Measurements from ENCODE around the gene NKX1-2. TPM values are rescaled to one million over a fixed set of nuclear protein-coding genes. Genes with fewer than 3 reads are reported as not detected.

Gene NKX1-2
- total and polyA plus RNA-seq, 2 of the 4 experiments (the other 2 are of a cell fraction): not detected

- ATAC-seq (ENCODE audit: low read depth) (no peak), DNase-seq (no peak)
- Histone ChIP-seq H2AFZ (replicated peaks; ENCODE audit: low read length, poor library complexity) (no peak overlapping the region), H3K27me3 (ENCODE audit: control insufficient read depth, insufficient read depth, low read length) (peaks cover 90% of the 10 kb centered on the region), H2BK15ac (ENCODE audit: low read depth, low read length) (no peak overlapping the region), H3K4ac (ENCODE audit: low read depth, low read length) (no peak overlapping the region), H2BK120ac (ENCODE audit: low read depth, low read length) (no peak overlapping the region), H3K9me3 (ENCODE audit: control insufficient read depth, insufficient read depth, low read length) (no peaks in the 10 kb centered on the region; the same call in 1 of the 2 replicates), H3K9me1 (ENCODE audit: insufficient read depth, low read length) (no peaks in the 10 kb centered on the region), H3K36me3 (ENCODE audit: control insufficient read depth, insufficient read depth, low read length) (no peaks in the 10 kb centered on the region), H2AK5ac (ENCODE audit: low read depth, low read length) (no peak overlapping the region), H3K23ac (ENCODE audit: low read depth, low read length) (no peak overlapping the region), H3K4me2 (ENCODE audit: low read depth, low read length) (no peak overlapping the region), H4K20me1 (ENCODE audit: insufficient read depth, low read length) (no peaks in the 10 kb centered on the region), H3K79me1 (ENCODE audit: low read depth in 1 of 2, low read length in 2 of 2) (no peaks in the 10 kb centered on the region), H4K5ac (ENCODE audit: low read depth, low read length) (no peak overlapping the region), H3K9ac (ENCODE audit: low read depth, low read length) (no peak overlapping the region), H4K8ac (ENCODE audit: low read depth in 2 of 2, low read length in 2 of 2) (no peak overlapping the region), H3K14ac (replicated peaks; ENCODE audit: low read depth, low read length) (no peak overlapping the region), H3K27ac (ENCODE audit: insufficient read depth, low read length) (no peak overlapping the region), H2BK20ac (ENCODE audit: low read depth, low read length) (no peak overlapping the region), H3K4me1 (ENCODE audit: control insufficient read depth, insufficient read depth, low read length) (no peaks in the 10 kb centered on the region; the same call in 1 of the 2 replicates), H2AK9ac (replicated peaks; ENCODE audit: low read depth, low read length, poor library complexity) (no peak overlapping the region), H2BK5ac (ENCODE audit: low read depth, low read length, poor library complexity, severe bottlenecking) (no peak overlapping the region), H3K56ac (ENCODE audit: extremely low read depth, insufficient read depth, low read length) (no peak overlapping the region), H3K4me3 (ENCODE audit: insufficient read depth, low read depth, low read length) (no peak overlapping the region), H3K18ac (ENCODE audit: low read depth, low read length) (no peak overlapping the region), H4K91ac (ENCODE audit: insufficient read depth, low read depth, low read length) (no peak overlapping the region)
- intact Hi-C loops (cut with micrococcal nuclease): no loop called here
- in situ Hi-C loops (cut with MboI; ENCODE audit: low sequenced_read_pairs): no loop called here
- dilution Hi-C loops (cut with HindIII; ENCODE audit: low sequenced_read_pairs, unreplicated experiment): no loop called here
- CTCF ChIA-PET: no interaction called here
- WGBS, 2 experiments (ENCODE audit: extremely low coverage in 2 of 2, insufficient read length in 1 of 2): no CpG with 5 or more reads among the region's 5 CpGs
- TF ChIP-seq MXI1 (IDR thresholded peaks at IDR 0.05; ENCODE audit: borderline replicate concordance, low read depth, low read length): no peak
- TF ChIP-seq BHLHE40 (IDR thresholded peaks at IDR 0.05; ENCODE audit: low read depth, low read length): no peak
- TF ChIP-seq MAZ (IDR thresholded peaks at IDR 0.05; ENCODE audit: borderline replicate concordance, low read depth, low read length): no peak
- no peak for TF ChIP-seq RAD21 (IDR thresholded peaks at IDR 0.05; ENCODE audit: low read length)
- no peak for TF ChIP-seq CTCF (conservative IDR thresholded peaks at IDR 0.05; ENCODE audit: low read depth, low read length)
- no peak for TF ChIP-seq CEBPB (IDR thresholded peaks at IDR 0.05; ENCODE audit: low read depth, low read length)
- no peak for TF ChIP-seq ELK1 (IDR thresholded peaks at IDR 0.05; ENCODE audit: borderline replicate concordance, low read depth, low read length)
- TF ChIP-seq RFX5 (IDR thresholded peaks at IDR 0.05; ENCODE audit: low read depth, low read length): no peak
- no peak for TF ChIP-seq POLR2A (IDR thresholded peaks at IDR 0.05; ENCODE audit: low read depth, low read length)
- TF ChIP-seq USF2 (IDR thresholded peaks at IDR 0.05; ENCODE audit: low read depth, low read length): no peak
- TF ChIP-seq CHD1 (IDR thresholded peaks at IDR 0.05; ENCODE audit: low read depth, low read length): no peak
- BruUV-seq (replicated peaks): no TSS peak
- POLR2A ChIA-PET (ENCODE audit: unreplicated experiment): no interaction called here
These were observed 885 bp upstream of the NKX1-2 start for GRCh38 chr10:124450783-124451057.
